ENCODE data around the gene C7. TPM values are rescaled to one million over a fixed set of nuclear protein-coding genes. Genes with fewer than 3 reads are reported as not detected.
"Not testable (repeated sequence)": the region's sequence is repeated elsewhere in the genome, so short reads cannot be mapped to it uniquely, and the experiment has no call there.

C7 gene
- total RNA-seq, 4 donors from 2014 or later, result 694 to 893 (median 802) TPM

DNA sequence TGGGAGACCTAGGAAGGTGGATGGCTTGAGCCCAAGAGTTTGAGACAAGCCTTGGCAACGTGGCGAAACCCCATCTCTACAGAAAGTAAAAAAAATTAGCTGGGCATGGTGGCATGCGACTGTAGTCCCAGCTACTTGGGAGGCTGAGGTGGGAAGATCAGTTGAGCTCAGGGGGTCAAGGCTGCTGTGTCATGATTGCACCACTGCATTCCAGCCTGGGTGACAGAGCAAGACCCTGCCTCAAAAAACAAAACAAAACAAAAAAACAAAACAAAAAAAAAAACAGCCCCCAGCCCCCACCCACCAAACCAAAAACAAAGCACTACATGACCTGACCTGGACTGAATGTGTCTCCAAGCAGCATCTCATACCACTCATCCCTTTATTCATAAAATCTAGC lies 33.3 kb upstream of the C7 start:
- TF ChIP-seq CTCF (IDR thresholded peaks at IDR 0.05), result no peak
- ATAC-seq (ENCODE audit: low FRiP score), result no peak

DNA sequence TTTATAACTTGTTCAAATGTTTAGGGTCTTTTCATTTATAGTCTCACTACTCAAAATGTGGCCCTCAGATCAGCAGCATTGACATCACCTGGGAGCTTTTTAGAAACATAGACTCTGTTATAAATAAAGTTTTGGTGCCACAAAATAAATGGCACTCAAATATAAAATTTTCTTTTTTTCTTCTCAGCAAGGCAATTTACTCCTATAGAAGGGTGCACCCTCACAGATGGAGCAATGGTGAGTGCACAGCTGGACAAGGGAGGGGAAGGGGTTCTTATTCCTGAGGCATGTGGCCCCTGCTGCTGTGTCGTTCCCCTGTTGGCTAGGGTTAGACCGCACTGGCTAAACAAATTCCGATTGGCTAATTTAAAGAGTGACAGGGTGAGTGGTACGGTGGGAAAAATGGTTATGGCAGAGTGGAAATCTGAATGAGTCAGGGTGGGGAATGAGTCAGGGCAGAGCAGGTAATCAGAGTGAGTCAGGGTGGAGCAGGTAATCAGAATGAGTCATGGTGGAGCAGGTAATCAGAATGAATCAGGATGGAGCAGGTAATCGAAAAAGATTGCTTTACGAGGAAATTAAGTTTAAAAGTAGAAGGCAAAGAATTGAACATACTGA lies 31.8 kb upstream of the C7 start:
- no peak for DNase-seq (ENCODE audit: low spot score)
- no peak for TF ChIP-seq CTCF (IDR thresholded peaks at IDR 0.05)
- ATAC-seq (ENCODE audit: low FRiP score), result no peak

More for the DNA sequence above, 33.3 kb upstream of the C7 start:
- DNase-seq (ENCODE audit: low spot score), result no peak

DNA sequence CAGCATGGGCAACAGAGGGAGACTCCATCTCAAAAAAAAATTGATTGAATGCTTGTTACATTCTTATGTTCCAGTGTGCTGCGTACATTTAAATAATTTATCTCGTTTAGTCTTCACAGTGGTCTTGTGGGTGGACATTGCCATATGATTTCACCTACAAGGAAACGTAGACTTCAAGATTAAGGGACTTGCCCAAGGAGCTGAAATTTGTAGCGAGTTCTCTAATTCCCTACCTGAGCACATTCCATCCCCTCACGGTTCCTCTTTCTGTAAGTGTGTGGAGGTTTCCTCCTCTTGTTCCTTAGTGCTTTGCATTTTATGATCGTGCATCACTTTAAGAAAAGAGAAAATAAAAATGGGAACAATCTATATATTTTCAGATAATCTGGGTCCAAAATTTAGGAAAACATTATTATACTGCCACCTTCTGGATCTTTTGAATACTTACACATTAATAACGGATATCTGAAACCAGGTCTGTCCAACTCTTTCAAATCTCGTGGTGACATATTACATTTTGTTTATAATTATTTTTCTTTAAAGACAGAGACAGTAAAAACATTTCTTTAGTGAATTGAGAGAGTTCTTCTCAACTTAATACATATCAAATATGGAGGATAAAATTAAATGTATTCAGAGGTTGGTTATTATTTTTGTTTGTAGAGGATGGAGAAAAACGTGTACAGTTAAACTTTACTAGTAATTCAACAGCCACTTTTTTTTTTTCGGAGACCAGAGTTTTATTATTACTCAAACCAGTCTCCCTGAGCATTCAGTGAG lies 29.9 kb upstream of the C7 start:
- no peak for DNase-seq (ENCODE audit: low spot score)
- TF ChIP-seq CTCF (IDR thresholded peaks at IDR 0.05), result no peak
- ATAC-seq (ENCODE audit: low FRiP score), result no peak

GRCh38 chr5:40882291-40882690 lies 27.0 kb upstream of the C7 start:
- DNase-seq (ENCODE audit: low spot score) (no peak), ATAC-seq (ENCODE audit: low FRiP score) (no peak)
- no peak for TF ChIP-seq CTCF (IDR thresholded peaks at IDR 0.05)

- DNase-seq (ENCODE audit: low spot score); ATAC-seq (ENCODE audit: low FRiP score): not testable (repeated sequence)
Measured at GRCh38 chr5:40883051-40883450, 26.2 kb upstream of the C7 start.

DNA sequence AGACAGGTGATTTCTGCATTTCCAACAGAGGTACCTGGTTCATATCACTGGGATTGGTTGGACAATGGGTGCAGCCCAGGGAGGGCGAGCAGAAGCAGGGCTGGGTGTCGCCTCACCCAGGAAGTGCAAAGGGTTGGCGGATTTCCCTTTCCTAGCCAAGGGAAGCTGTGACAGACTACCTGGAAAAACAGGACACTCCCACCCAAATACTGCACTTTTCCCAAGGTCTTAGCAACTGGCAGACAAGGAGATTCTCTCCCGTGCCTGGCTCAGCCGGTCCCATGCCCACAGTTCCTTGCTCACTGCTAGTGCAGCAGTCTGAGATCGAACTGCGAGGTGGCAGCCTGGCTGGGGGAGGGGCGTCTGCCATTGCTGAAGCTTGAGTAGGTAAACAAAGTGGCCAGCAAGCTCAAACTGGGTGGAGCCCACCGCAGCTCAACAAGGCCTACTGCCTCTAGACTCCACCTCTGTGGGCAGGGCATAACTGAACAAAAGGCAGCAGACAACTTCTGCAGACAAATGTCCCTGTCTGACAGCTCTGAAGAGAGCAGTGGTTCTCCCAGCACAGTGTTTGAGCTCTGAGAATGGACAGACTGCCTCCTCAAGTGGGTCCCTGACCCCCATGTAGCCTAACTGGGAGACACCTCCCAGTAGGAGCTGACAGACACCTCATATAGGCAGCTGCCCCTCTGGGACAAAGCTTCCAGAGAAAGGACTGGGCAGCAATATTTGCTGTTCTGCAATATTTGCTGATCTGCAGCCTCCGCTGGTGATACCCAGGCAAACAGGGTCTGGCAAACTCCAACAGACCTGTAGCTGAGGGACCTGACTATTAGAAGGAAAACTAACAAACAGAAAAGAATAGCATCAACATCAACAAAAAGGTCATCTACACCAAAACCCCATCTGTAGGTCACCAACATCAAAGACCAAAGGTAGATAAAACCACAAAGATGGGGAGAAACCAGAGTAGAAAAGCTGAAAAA lies 13.6 kb upstream of the C7 start:
- DNase-seq (ENCODE audit: low spot score); ATAC-seq (ENCODE audit: low FRiP score): not testable (repeated sequence)

- TF ChIP-seq CTCF (IDR thresholded peaks at IDR 0.05), result peak in 1 of 3 donors; percentile 74
- no peak for DNase-seq (ENCODE audit: low spot score)
- ATAC-seq (ENCODE audit: low FRiP score), result peak; percentile 75
Measured at GRCh38 chr5:40904205-40904993, 4.9 kb upstream of the C7 start.
